Fibroblast of peridontal ligament (primary cell): ENCODE results near the gene MBP.
A peak's percentile ranks its signal among the peaks of the same experiment; 100 is the strongest.

Experiments used
- DNase-seq: peaks from one replicate; pipeline ENCODE4 v3.0.0-alpha.2; 2010; ENCODE audit errors: extremely low read depth

MBP gene

DNA sequence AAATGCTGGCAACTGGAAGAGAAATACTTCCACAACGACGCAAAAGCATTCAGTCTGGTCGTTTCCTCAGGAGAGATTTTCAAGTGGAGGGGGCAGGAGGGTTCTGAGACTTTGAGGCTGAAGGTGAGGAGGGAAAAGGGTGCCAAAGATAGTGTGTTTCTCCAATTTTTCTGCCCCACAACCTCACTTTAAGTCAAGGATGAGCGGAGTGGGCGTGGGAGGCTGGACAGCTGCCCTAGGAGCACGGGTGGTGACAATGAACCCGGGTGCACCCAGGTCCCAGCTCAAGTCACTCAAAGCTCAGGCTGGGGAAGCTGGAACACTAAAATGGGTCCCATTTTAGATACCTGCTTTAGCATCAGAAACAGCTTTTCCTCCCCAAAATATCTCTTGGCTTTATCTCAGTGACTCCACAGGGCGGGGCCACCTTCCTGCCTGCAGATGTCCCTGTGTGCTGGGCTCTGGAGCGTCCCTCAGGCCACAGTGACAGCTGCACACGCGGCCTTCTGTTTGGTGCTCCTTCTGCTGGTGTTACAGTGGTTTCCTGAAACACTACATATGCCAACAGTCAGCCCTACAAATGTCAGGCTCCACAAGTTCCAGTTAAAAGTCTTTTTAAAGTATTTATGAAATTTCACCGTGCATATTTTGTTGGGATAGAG lies 1.4 kb upstream of the MBP start:
- DNase-seq, result no peak

DNA sequence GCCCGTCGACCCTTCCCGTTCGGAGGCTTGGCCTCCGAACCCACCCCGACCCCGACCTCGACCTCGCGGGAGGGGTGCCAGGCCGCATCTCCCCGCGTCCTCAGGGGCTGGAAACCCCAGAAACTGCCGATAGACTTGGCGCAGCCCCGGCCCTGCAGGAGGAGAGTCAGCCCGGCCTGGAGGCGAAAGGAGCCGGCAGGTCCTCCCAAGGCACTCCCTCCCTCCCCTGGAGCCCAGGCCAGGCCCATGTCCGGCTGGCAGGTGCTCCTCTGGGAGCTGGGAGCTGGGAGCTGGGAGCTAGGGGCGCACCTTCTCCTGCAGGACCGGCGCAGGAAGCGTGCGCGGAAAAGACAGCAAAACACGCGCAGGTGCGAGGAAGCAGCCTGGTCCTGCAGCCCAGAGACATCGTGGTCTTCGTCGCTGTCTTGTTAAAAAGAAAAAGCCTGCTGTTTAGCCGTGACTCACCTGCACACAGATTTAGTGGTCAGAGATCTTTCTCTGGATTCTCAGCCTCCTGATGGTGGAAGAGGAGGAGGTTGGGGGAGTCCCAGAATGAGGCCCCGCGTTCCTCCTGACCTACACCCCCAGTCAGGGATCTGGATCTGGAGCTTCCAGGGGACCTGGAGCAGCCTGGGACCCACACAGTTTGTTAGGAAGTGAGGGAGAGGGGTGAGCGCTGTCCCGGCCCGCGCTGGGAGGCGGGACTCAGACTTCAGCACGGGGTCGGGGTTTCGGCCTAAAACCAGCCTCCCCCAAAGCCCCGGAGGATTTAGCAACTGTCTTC lies 660 bp upstream of the MBP start:
- no peak for DNase-seq

DNA sequence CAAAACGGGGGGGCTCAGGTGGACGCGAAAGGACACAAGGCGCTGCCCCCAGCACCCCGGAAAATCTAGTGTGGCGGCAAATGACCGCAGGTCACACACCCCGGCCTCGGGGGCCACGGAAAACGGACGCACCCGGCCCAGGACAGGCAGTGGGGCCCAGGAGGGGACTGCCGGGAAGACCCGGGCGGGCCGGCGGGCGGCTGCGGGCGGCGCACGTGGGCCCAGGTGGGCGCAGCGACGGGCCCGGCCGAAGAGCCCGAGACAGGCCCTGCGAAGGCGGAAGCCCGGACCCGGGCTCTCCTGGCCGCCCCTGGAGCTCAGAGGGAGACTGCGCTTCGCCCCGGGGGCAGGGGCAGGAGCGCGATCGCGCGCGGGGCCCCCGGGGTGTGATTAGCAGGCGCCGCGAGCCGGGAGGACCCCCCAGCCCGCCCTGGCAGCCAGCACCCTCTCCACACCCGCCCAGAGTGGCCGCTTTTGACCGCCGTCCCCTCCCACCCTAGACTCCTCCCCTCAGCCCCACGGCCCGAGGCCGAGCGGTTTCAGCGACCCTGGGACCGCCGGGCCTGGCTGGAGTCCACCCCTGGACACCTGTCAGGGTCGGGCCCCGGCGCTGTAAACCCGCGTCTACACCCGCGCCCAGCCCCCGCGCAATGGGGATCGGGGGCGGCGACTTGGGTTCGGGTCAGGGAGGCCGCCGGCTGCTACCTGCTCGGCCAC lies 773 bp downstream of the MBP start:
- no peak for DNase-seq

DNA sequence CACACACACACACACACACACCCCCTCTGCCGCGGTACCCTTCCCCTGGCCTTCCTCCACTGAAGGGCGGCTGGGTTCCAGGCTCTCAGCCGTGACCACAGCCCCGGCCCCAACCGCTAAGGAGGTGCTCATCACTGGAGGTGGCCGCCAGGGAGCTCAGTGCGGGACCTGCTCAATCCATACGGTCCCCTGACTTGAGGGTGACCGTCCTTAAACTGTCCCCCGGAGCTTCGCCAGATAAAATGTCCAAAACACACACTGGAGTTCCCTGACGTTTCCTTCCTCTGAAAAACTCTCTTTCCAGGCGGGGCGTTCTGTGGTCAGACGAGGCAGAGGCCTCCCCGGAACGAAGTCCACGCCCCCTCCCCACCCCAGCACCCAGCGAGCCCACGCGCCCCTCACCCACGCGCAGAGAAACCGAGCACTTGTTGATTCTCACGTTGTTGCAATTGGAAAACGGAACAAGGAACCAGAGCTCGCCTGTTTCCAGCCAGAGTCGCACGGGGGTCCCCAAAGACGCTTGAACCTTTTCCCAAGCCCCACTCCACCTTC lies 1.4 kb downstream of the MBP start:
- DNase-seq, result peak; percentile 22

DNA sequence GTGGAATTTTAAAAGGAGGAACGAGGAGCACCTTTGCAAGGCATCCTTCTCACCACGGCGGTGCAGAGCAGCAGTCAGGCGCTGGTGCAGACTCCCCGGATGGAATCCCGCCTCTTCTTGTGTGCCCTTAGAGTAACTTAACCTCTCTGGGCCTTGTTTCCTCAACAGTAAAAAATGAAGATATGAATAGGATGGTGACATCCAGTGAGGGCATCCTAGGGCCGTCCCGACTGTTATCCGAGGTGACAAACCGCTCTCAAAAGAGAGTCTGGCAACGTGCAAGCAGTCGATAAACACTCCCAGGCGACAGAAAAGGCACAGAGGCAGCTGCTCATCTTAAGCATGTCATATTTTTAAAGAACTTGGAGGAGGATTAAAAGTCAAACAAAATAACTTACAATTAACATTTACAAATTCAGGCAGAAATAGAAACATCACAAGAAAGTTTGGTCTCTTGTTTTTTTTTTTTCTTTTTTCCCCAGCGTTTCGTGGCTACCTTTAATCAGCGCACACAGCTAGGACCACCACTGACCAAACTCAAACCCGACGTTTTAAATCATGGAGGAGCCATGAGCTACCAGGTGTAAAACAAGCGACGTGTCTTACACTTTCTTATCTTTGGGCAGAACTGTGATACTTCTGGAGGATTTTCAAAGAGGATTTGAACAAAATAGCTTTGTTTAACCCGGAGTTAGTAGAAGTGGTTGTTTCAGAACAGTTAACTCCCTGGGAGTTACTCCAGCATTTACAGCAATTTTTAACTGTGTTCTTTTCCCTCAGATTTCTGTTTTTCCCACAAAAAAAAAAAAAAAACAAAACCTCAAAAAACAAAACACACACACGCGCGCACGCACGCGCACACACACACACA lies 2.1 kb downstream of the MBP start:
- no peak for DNase-seq

DNA sequence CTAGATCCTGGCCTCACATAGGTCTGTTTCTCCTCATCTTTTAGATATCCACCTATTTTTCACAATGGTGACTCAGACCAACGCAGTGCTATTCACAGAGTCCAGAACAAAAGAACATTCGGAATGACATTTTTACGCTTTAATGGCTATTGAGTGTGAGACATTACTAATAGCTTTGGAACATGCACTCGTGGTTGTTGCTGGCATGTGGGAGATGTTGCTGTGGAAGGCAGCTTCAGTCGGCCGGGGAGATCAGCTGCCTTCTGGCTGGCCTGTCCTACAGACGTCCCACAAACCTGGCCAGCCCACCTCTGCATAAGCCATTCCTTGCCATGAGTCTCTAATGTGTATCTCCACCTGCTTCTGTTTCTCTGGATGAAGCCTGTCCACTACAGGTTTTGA lies 3.4 kb downstream of the MBP start:
- no peak for DNase-seq

DNA sequence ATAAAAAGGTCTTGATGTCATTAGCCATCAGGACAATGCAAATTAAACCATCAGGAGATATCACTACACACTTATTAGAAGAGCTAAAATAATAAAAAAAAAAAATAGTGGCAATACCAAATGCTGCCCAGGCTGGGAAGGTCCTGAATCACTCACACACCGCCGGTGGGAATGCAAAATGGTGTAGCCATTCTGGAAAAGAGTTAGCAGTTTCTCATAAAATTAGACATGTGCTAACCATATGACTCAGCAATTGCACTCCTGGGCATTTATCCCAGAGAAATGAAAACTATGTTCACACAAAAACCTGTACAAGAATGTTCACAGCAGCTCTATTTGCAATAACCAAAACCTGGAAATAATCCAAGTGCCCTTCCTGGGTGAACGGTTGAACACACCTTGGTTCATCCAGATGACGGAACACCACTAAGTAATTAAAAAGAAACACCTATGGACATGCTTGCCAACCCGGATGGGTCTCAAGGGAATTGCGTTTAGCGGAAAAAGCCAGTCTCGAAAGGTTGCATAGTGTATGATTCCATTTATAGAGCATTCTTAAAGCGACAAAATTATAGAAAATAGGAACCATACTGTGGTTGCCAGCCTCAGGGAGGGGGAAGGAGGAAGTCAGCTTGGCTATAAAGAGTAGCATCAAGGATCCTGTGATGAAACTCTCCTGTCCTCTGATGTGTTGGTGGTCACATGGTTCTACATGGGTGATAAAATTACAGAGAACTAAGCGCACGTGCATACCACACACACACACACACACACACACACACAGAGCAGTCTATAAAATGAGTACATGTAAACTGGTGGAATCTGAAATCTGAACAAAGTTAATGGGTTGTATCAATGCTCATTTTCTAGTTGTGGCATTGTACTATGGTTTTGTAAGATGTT lies 4.6 kb downstream of the MBP start:
- peak; percentile 95 for DNase-seq

DNA sequence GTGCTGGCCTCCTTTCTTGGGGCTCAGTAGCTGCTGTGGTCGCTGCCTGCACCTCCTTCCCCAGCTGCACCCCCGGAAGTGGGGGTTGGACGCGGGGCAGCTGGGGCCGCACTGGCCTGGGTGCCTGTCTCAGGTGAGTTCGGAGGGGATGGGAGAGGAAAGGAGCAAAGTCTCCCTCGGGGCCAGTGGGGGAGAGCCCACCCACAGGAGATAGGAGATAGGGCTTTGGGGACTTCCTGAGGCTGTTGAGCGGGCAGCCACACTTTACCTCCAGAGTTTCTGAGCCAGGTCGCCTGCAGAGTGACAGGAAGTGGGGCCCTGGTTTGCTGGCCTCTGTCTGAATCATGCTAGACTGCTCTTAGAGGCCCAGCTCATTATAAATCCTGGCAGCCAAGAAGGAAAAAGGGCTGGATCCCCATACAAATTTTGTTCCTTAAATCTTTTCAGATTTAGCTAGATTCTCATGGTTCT lies 8.1 kb downstream of the MBP start:
- DNase-seq, result no peak

DNA sequence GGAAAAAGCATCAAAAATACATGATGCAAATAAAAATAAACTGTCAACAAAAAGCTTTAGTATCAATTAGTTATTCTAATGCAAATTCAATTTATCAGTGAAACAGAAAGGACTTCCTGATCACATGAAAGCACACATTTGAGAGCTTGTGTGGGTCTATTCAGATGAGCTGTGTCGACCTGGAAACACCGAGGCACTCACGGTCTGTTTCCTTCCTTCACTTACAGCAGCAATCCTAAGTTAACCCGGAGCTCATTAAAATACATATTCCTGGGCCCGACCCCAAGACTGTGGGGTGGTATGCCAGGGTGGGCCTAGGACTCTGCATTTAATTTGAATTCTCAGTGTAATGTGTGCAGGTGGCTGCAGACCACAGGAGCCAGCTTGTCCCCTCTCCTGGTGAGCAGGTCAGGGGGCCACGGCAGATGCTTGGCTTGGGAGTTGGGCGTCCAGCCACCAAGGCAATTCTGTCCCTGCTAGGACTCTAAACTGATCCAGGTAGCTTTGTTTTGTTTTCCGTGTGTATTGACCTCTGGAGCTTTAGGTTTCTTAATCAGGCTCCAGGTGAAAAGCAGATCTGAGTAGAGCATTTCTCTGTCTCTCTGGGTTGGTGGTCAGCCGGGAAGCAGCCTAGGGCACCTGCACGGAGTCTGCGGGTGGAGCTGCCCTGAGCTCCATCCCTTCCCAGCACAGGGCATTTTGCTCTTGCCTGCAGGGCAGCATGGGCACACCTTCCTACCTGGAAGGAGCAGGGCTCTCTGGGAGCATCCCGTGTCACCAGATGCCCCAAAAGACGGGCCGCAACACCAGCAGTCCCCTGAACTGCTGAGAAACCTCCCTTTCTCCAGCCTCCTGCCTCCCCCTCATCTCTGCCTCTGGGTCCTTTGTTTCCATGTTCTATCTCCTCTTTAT lies 9.0 kb downstream of the MBP start:
- no peak for DNase-seq

DNA sequence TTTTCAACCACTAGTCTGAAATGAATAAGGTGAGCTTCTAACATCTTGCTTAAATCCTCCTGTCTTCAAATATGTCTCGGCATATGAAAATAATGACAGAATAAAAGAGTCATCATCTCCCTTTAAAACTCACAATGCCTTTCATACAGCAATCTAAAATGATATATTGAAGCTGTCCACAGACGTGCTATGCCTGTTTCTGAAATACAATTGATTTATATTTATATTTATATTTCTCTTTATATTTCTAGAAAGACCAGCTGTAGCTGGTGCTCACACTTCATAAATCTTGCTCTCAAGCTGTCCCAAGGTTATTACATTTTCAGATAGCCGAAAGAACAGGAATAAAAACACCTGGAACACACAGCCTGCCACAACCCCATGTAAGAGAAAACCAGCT lies 11.1 kb downstream of the MBP start:
- DNase-seq, result no peak

DNA sequence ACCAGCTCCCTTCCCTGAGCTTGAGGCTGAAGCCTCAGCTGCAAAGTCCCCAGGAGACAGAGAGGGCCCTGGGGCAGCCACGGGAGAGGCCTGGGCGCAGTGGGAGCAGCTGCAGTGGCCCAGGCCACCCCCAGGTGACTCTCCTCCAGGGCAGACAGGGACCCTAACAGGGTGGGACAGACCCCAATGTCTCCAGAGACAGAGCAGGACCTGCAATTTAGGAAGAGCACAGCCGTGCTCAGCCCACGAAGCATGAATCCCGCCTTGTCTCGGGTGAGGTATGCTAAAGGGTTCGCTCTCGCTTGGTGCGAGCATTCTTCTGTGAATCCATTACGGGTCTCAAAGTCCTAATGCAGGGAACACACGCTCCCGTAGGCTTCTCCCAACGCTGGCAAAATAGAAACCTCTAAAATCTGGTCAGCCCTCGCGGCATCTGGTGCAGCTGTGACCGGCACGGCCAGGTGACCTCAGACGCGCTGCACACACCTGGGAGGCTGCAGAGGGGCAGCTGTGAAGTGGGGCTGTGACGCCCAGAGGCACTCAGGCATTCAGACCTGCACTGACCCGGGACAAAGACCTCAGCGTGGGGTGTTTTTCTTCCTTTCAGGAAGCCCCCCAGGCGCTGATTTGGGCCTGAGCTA lies 12.6 kb downstream of the MBP start:
- no peak for DNase-seq

DNA sequence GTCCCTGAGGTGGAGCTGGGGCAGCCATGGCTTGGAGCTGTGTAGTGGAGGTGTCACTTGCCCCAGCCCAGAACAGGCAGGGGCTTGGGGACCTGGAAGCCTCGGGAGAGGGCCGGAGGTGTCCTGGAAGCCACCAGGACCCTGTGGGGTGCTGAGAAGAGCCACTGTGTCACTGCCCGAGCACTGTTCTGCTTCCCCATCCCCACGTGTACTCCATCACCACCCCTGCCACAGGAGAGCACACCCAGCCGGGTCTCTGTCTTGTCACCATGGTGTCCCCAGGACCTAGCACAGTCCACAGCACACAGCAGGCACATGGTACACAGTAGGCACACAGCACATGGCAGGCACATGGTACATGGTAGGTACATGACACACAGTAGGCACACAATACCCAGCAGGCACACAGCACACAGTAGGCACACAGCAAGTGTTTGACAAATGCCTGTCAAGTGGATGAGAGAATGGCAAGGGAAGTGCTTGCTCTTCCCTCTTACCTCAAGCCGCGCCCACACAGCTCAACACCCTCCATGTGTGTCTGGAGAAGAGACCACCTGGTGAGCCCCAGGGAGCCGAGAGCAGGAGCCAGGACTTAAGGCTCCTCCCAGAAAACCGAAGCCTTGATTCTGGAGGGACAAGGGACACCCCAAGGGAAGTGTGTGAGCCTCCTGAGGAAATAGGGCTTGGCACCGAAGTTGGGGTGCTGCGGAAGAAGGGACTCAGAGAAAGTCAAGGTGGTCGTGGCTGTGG lies 13.3 kb downstream of the MBP start:
- no peak for DNase-seq

DNA sequence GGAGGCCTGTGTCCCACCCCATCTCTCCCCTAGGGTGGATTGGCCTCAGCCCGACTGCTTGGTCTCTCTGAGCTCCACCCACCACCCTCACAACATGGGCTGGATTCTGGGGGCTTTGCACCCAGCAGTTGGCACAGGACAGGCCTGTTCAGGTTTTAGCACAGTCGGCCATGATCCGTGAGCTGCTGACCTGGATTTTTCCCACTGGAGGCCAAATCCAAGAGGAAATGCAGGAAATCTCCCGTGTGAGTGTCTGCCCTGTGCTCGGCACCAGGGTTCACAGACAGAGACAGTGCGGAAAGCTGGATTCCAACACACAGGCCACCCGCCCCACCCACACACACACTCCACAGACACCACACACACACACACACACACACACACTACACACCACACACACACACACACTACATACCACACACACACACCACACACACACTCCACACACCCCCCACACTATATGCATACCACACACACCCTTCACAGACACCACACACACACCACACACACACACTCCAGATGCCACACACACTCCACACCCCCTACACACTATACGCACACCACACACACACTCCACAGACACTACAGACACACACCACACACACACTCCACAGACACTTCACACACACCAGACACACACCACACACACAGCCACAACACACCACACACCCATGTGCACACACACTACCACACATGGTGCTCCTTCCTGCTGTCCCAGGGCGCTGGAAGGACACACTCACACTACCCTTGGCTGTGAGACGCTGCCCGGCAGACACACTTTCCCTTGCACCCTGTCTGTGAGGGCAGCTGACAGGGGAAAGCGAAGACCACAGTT lies 14.1 kb downstream of the MBP start:
- DNase-seq, result no peak

DNA sequence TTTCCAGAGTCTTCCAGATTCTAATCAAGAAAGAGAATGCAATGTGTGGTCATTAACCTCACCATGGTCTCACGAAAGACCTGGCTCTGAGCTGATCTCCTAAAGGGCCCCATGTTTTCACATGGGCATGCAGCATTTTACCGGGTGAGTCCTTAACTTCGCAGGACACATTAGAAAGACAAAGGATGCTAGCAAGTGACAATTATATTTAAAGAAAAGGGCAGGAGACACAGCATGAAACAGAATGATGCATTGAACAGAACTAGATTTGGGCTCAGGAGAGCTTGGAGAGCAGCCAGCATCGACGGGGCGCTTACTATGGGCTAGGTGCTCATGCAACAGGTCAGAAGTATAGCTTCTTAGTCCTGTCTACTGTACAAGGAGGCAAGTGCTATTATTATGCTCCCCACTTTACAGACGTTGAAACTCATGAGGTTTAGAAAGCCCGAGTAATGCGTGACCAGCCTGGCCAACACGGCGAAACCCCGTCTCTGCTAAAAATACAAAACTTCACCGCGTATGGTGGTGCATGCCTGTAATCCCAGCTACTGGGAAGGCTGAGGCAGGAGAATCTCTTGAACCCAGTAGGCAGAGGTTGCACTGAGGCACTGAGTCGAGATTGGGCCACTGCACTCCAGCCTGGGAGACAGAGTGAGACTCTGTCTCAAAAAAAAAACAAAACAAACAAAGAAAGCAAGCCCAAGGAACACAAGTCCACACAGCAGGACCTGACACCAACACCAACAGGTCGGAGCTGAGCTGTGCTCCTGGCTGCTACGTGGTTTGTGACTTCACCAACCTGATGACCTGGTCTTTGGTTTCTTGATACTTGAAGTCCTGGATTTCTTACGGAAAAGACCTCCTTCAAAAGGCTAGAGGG lies 16.1 kb downstream of the MBP start:
- no peak for DNase-seq

DNA sequence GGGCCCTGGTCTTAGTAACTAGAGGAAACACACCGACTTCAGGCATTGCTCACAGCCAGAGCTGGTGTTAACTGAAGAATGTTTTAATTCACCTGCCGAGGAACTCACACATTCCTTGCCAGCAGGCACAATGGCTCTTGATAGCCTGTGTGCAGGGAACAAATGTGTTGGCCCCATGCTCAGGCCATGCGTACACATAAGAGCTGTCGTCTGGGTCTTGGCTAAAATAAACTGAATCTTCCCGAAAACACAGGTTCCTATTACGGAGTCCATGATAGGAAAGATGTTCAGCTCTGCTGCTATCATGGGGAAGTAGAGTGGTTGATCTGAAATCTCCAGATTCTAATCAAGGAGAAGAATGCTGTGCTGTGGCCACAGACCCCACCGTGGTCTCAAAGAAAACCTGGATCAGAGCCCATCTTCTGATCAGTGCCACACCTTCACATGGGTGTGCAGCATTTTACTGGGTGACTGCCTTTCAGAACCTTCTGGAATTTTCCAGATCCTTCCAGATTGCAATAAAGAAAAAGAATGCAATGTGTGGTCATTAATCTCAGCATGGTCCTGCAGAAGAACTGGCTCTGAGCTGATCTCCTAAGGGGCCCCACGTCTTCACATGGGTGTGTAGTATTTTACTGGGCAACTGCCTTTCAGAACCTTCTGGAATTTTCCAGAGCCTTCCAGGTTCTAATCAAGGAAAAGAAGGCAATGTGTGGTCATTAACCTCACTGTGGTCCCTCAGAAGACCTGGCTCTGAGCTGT lies 17.2 kb downstream of the MBP start:
- DNase-seq, result no peak
